COLO829 (cell line): ENCODE measurements around the gene DNMBP.
A peak's percentile ranks its signal among the peaks of the same experiment; 100 is the strongest.
"Not testable (repeated sequence)": the region's sequence is repeated elsewhere in the genome, so short reads cannot be mapped to it uniquely, and the experiment has no call there.

Experiments
- DNase-seq: peaks from one replicate; pipeline ENCODE4 v3.0.0; 2012; ENCODE audit warnings: low spot score

The DNMBP gene

GRCh38 chr10:99858849-99859248, 150.9 kb downstream of the DNMBP start:
- DNase-seq = no peak

GRCh38 chr10:99855479-99856071, 154.2 kb downstream of the DNMBP start:
- no peak for DNase-seq

GRCh38 chr10:99854860-99855259, 154.9 kb downstream of the DNMBP start:
- no peak for DNase-seq

- no peak for DNase-seq
Observed at GRCh38 chr10:99853655-99854054, 156.1 kb downstream of the DNMBP start.

- no peak for DNase-seq
Observed at GRCh38 chr10:99852481-99853213, 157.1 kb downstream of the DNMBP start.

GRCh38 chr10:99851825-99852224, 157.9 kb downstream of the DNMBP start:
- DNase-seq = no peak

- no peak for DNase-seq
Observed at GRCh38 chr10:99850767-99851340, 158.9 kb downstream of the DNMBP start.

- DNase-seq = no peak
Observed at GRCh38 chr10:99850021-99850766, 159.6 kb downstream of the DNMBP start.

- DNase-seq = no peak
Observed at GRCh38 chr10:99849536-99849935, 160.2 kb downstream of the DNMBP start.

GRCh38 chr10:99849057-99849456, 160.7 kb downstream of the DNMBP start:
- DNase-seq = no peak

GRCh38 chr10:99845837-99846382, 163.8 kb downstream of the DNMBP start:
- peak; percentile 46 for DNase-seq

- no peak for DNase-seq
Observed at GRCh38 chr10:99844433-99844955, 165.3 kb downstream of the DNMBP start.

GRCh38 chr10:99843310-99843709, 166.4 kb downstream of the DNMBP start:
- no peak for DNase-seq

- no peak for DNase-seq
Observed at GRCh38 chr10:99841746-99842145, 168.0 kb downstream of the DNMBP start.

- DNase-seq = not testable (repeated sequence)
Observed at GRCh38 chr10:99840859-99841258, 168.9 kb downstream of the DNMBP start.

GRCh38 chr10:99836711-99837110, 173.0 kb downstream of the DNMBP start:
- DNase-seq = no peak

- DNase-seq = no peak
Observed at GRCh38 chr10:99835947-99836346, 173.8 kb downstream of the DNMBP start.

GRCh38 chr10:99834410-99834809, 175.3 kb downstream of the DNMBP start:
- no peak for DNase-seq

GRCh38 chr10:99832439-99832838, 177.3 kb downstream of the DNMBP start:
- DNase-seq = no peak

GRCh38 chr10:99828464-99828863, 181.3 kb downstream of the DNMBP start:
- DNase-seq = no peak

GRCh38 chr10:99827936-99828335, 181.8 kb downstream of the DNMBP start:
- DNase-seq = no peak
